OCI-LY1 (cell line): ENCODE data around the gene LIMK2.

ENCODE experiments used
- EZH2 ChIP-seq: fragments of 200-600 bp; sonication (generic), shearing (Covaris generic); IDR thresholded peaks from 2 replicates; pipeline ENCODE4 v1.8.0; 2017; ENCODE audit warnings: borderline replicate concordance, mixed run types, mild to moderate bottlenecking, antibody characterized with exemption, low read length, moderate library complexity, mixed read lengths
- TF ChIP-seq, protein P1 (sequence below): fragments of 200-600 bp; sonication (generic), shearing (Covaris generic); IDR thresholded peaks from 2 replicates; pipeline ENCODE4 v1.5.1; 2017; ENCODE audit warnings: mild to moderate bottlenecking, antibody characterized with exemption, low read length, moderate library complexity, mixed read lengths

DNA sequence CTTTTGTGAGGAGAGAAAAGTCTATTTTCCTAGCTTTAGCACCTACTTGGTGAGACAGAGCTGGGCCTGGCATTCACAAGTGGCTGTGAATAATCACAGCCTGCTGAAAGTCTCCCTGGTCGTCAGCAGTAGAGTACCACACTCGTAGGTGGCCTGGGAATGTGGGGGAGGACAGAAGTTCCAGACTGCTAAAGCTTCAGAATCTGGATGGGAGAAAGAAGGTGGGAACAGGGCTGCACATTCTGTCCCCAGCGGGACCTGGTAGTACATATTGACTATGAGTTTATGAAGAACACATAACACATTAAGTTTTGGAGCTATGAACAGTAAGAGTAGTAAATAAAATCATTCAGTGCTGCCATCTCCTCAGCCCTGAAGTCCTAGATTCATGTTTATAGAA, 19.0 kb upstream of the LIMK2 start:
- TF ChIP-seq, protein P1, sequence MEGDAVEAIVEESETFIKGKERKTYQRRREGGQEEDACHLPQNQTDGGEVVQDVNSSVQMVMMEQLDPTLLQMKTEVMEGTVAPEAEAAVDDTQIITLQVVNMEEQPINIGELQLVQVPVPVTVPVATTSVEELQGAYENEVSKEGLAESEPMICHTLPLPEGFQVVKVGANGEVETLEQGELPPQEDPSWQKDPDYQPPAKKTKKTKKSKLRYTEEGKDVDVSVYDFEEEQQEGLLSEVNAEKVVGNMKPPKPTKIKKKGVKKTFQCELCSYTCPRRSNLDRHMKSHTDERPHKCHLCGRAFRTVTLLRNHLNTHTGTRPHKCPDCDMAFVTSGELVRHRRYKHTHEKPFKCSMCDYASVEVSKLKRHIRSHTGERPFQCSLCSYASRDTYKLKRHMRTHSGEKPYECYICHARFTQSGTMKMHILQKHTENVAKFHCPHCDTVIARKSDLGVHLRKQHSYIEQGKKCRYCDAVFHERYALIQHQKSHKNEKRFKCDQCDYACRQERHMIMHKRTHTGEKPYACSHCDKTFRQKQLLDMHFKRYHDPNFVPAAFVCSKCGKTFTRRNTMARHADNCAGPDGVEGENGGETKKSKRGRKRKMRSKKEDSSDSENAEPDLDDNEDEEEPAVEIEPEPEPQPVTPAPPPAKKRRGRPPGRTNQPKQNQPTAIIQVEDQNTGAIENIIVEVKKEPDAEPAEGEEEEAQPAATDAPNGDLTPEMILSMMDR: no peak
- TF ChIP-seq EZH2: no peak
